Caco-2 (cell line): Measurements from ENCODE around the gene STX8. TPM values are rescaled to one million over a fixed set of nuclear protein-coding genes. Genes with fewer than 3 reads are reported as not detected.

Source experiments
- BruUV-seq: library from RNA; stranded (reverse); fragments of 400-500 nt; replicated peaks from 2 replicates; lab custom pipeline; 2021; lab: Mats Ljungman, UMichigan
- CTCF ChIA-PET: fragments of 300-600 bp; sonication (Branson Sonifier 250); formaldehyde crosslinking; loops from one replicate; lab custom pipeline; 2022; ENCODE audit warnings: antibody characterized with exemption; lab: Charles Lee
- POLR2A ChIA-PET: fragments of 300-600 bp; sonication (Branson Sonifier 250); formaldehyde crosslinking; loops from one replicate; lab custom pipeline; 2022; ENCODE audit warnings: antibody characterized with exemption; lab: Charles Lee
- DNase-seq, 2 experiments: peaks; one replicate each; pipeline versions ENCODE4 v3.0.0 to v3.0.0-alpha.2; 2020 to 2022
- H3K27me3 ChIP-seq: replicated peaks from 2 replicates; pipeline ENCODE4 v1.6.0; 2011; ENCODE audit warnings: low read length; ENCODE audit not compliant: control insufficient read depth, insufficient read depth
- H3K36me3 ChIP-seq: 2 replicates; pipeline ENCODE4 v1.5.1; 2011; ENCODE audit warnings: low read length; ENCODE audit not compliant: control insufficient read depth, insufficient read depth
- H3K4me1 ChIP-seq: fragments of 250-450 bp; sonication (Bioruptor Pico); 2 replicates; pipeline ENCODE4 v1.5.1; 2020; ENCODE audit warnings: mild to moderate bottlenecking
- H3K4me3 ChIP-seq: 2 replicates; pipeline ENCODE4 v1.5.1; 2011; ENCODE audit warnings: low read depth, mild to moderate bottlenecking, control low read depth, low read length
- H3K9me3 ChIP-seq: fragments of 250-450 bp; sonication (Bioruptor Pico); 2 replicates; pipeline ENCODE4 v1.5.1; 2020; ENCODE audit warnings: mild to moderate bottlenecking, moderate library complexity
- H3K27ac Mint-ChIP-seq: one replicate; pipeline ENCODE4 v1.8.0; 2022; ENCODE audit warnings: mixed read lengths; ENCODE audit not compliant: unreplicated experiment
- H3K27me3 Mint-ChIP-seq: one replicate; pipeline ENCODE4 v1.8.0; 2022; ENCODE audit warnings: mixed read lengths; ENCODE audit not compliant: insufficient read depth, unreplicated experiment
- H3K36me3 Mint-ChIP-seq: one replicate; pipeline ENCODE4 v1.8.0; 2022; ENCODE audit warnings: mild to moderate bottlenecking, mixed read lengths; ENCODE audit not compliant: insufficient read depth, unreplicated experiment
- H3K4me1 Mint-ChIP-seq: one replicate; pipeline ENCODE4 v1.8.0; 2022; ENCODE audit warnings: low read depth, mixed read lengths; ENCODE audit not compliant: unreplicated experiment
- H3K4me3 Mint-ChIP-seq: one replicate; pipeline ENCODE4 v1.8.0; 2022; ENCODE audit warnings: mild to moderate bottlenecking, moderate library complexity, mixed read lengths; ENCODE audit not compliant: unreplicated experiment
- H3K9me3 Mint-ChIP-seq: one replicate; pipeline ENCODE4 v1.8.0; 2022; ENCODE audit warnings: mixed read lengths; ENCODE audit not compliant: unreplicated experiment
- CTCF ChIP-seq, 2 experiments: fragments of 200-600 bp in 1 of 2; IDR thresholded peaks; 1 replicate in 1 of 2; 2 replicates in 1 of 2; pipeline versions ENCODE4 v1.5.1 to v1.8.0; 2011 to 2022; ENCODE audit warnings: antibody characterized with exemption in 1 of 2, control low read depth in 1 of 2, inconsistent platforms in 1 of 2, low read depth in 1 of 2, low read length in 1 of 2, mild to moderate bottlenecking in 1 of 2, moderate library complexity in 1 of 2; ENCODE audit not compliant: insufficient read depth in 1 of 2, severe bottlenecking in 1 of 2, unreplicated experiment in 1 of 2
- intact Hi-C: fragments of 100-400 bp; cut with micrococcal nuclease; formaldehyde crosslinking; loops from one replicate; pipeline ENCODE4 v1.10.0; 2022; ENCODE audit not compliant: unreplicated experiment
- total RNA-seq: library from RNA; stranded (reverse); gene quantifications from 2 replicates; pipeline ENCODE4 v1.2.3, GENCODE V29; 2022

STX8 gene
- total RNA-seq, 1 experiment from 2014 or later: 22.6 TPM

- CTCF ChIA-PET: no interaction called here
- POLR2A ChIA-PET: no interaction called here
- no peaks in the 10 kb centered on the region for H3K4me1 Mint-ChIP-seq
- H3K27ac Mint-ChIP-seq: no peak overlapping the region
- Histone ChIP-seq H3K36me3 (no peaks in the 10 kb centered on the region), H3K4me3 (no peak overlapping the region), H3K4me1 (no peaks in the 10 kb centered on the region), H3K27me3 (no peaks in the 10 kb centered on the region), H3K9me3 (no peaks in the 10 kb centered on the region)
- no peaks in the 10 kb centered on the region for H3K27me3 Mint-ChIP-seq
- intact Hi-C loops: no loop called here
- no peak for DNase-seq
- TF ChIP-seq CTCF (IDR thresholded peaks at IDR 0.05; ENCODE audit: insufficient read depth in 1 of 2, low read depth in 1 of 2, low read length in 1 of 2, severe bottlenecking in 1 of 2, unreplicated experiment in 1 of 2): no peak
- no peaks in the 10 kb centered on the region for H3K9me3 Mint-ChIP-seq
- no peaks in the 10 kb centered on the region for H3K36me3 Mint-ChIP-seq
- no peak overlapping the region for H3K4me3 Mint-ChIP-seq
- BruUV-seq: no TSS peak
These were observed 332.6 kb downstream of the STX8 start for GRCh38 chr17:9242983-9243382.

- Mint-ChIP-seq H3K27me3 (no peaks in the 10 kb centered on the region), H3K36me3 (no peaks in the 10 kb centered on the region), H3K9me3 (no peaks in the 10 kb centered on the region), H3K27ac (no peak overlapping the region), H3K4me1 (no peaks in the 10 kb centered on the region), H3K4me3 (no peak overlapping the region)
- intact Hi-C loops: no loop called here
- H3K4me1 ChIP-seq: no peaks in the 10 kb centered on the region
- ChIA-PET CTCF (no interaction called here), POLR2A (no interaction called here)
- H3K9me3 ChIP-seq: no peaks in the 10 kb centered on the region
- no peak for TF ChIP-seq CTCF (IDR thresholded peaks at IDR 0.05; ENCODE audit: insufficient read depth in 1 of 2, low read depth in 1 of 2, low read length in 1 of 2, severe bottlenecking in 1 of 2, unreplicated experiment in 1 of 2)
- no peaks in the 10 kb centered on the region for H3K27me3 ChIP-seq
- BruUV-seq: no TSS peak
- H3K36me3 ChIP-seq: no peaks in the 10 kb centered on the region
- H3K4me3 ChIP-seq: no peak overlapping the region
- DNase-seq: no peak
These were observed 333.1 kb downstream of the STX8 start for GRCh38 chr17:9242497-9242881.

GRCh38 chr17:9241774-9242496, 333.7 kb downstream of the STX8 start:
- no peaks in the 10 kb centered on the region for H3K27me3 Mint-ChIP-seq

More at GRCh38 chr17:9241774-9242496, 333.7 kb downstream of the STX8 start:
- intact Hi-C loops: no loop called here
- ChIA-PET CTCF (no interaction called here), POLR2A (no interaction called here)
- no peak overlapping the region for H3K27ac Mint-ChIP-seq
- no peak for TF ChIP-seq CTCF (IDR thresholded peaks at IDR 0.05; ENCODE audit: insufficient read depth in 1 of 2, low read depth in 1 of 2, low read length in 1 of 2, severe bottlenecking in 1 of 2, unreplicated experiment in 1 of 2)
- no peak overlapping the region for H3K4me3 Mint-ChIP-seq
- Histone ChIP-seq H3K4me3 (no peak overlapping the region), H3K27me3 (no peaks in the 10 kb centered on the region), H3K9me3 (no peaks in the 10 kb centered on the region), H3K36me3 (no peaks in the 10 kb centered on the region), H3K4me1 (no peaks in the 10 kb centered on the region)
- no peaks in the 10 kb centered on the region for H3K4me1 Mint-ChIP-seq
- no TSS peak for BruUV-seq
- H3K36me3 Mint-ChIP-seq: no peaks in the 10 kb centered on the region
- DNase-seq: no peak
- H3K9me3 Mint-ChIP-seq: no peaks in the 10 kb centered on the region
